BLaER1 (cell line): ENCODE measurements around the gene RAB3B.

ENCODE experiments used
- H3K27ac ChIP-seq: shearing (Covaris generic); formaldehyde crosslinking; 2 replicates; pipeline ENCODE4 v1.8.1; 2022
- H3K27me3 ChIP-seq: shearing (Covaris generic); formaldehyde crosslinking; 2 replicates; pipeline ENCODE4 v1.8.1; 2022
- H3K36me3 ChIP-seq: shearing (Covaris generic); formaldehyde crosslinking; 2 replicates; pipeline ENCODE4 v1.8.1; 2022
- H3K4me1 ChIP-seq: shearing (Covaris generic); formaldehyde crosslinking; 2 replicates; pipeline ENCODE4 v1.8.1; 2022
- H3K4me2 ChIP-seq: shearing (Covaris generic); formaldehyde crosslinking; 2 replicates; pipeline ENCODE4 v1.8.1; 2022
- H3K4me3 ChIP-seq: shearing (Covaris generic); formaldehyde crosslinking; 2 replicates; pipeline ENCODE4 v1.8.1; 2022
- H3K9ac ChIP-seq: shearing (Covaris generic); formaldehyde crosslinking; 2 replicates; pipeline ENCODE4 v1.8.1; 2022
- H3K9me3 ChIP-seq: shearing (Covaris generic); formaldehyde crosslinking; 2 replicates; pipeline ENCODE4 v1.8.1; 2022
- H4K20me1 ChIP-seq: shearing (Covaris generic); formaldehyde crosslinking; 2 replicates; pipeline ENCODE4 v1.8.1; 2022
- Cebpa-rat ChIP-seq: shearing (Covaris generic); IDR thresholded peaks from 2 replicates; pipeline ENCODE4 v1.8.1; 2022

The RAB3B gene

DNA sequence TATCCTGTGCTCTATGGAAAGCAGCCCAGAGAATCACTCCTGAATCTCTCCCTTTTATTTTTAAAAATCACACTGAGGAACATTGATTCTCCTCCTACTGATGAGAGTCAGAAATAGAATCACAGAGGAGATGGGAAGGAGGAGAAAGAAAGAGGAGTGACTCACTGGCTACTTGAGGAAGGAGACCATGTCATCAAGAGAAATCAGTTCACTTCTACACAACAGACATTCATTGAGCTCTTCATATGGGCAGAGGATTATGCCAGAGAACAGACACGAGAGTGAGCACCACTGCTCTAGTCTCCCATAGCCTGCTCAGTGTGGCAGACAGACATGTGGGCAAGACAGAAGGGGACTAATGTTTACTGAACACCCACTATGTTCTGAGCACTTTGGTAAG is 44.2 kb downstream of the RAB3B start:
- H3K4me2 ChIP-seq: no peak overlapping the region
- TF ChIP-seq Cebpa-rat: no peak
- H3K36me3 ChIP-seq: 0 out of 2 replicates have a peak, but pooled peaks cover 10% of the 10 kb centered on the region

GRCh38 chr1:51945591-51945990 is 44.9 kb downstream of the RAB3B start:
- no peak overlapping the region for H3K4me2 ChIP-seq
- H4K20me1 ChIP-seq: no peaks in the 10 kb centered on the region
- H3K36me3 ChIP-seq: 0 out of 2 replicates have a peak, but pooled peaks cover 10% of the 10 kb centered on the region
- TF ChIP-seq Cebpa-rat: no peak
- peaks cover 3% of the 10 kb centered on the region; the same call in 1 of the 2 replicates for H3K4me1 ChIP-seq
- no peak overlapping the region for H3K4me3 ChIP-seq
- H3K9me3 ChIP-seq: peaks cover 39% of the 10 kb centered on the region
- no peak overlapping the region for H3K27ac ChIP-seq
- H3K9ac ChIP-seq: no peak overlapping the region
- no peaks in the 10 kb centered on the region for H3K27me3 ChIP-seq

More for the DNA sequence above, 44.2 kb downstream of the RAB3B start:
- Histone ChIP-seq H3K27me3 (no peaks in the 10 kb centered on the region), H3K9me3 (peaks cover 34% of the 10 kb centered on the region), H3K4me1 (peaks cover 10% of the 10 kb centered on the region), H3K4me3 (no peak overlapping the region), H4K20me1 (no peaks in the 10 kb centered on the region), H3K27ac (no peak overlapping the region), H3K9ac (no peak overlapping the region)

- Histone ChIP-seq H3K9me3 (peaks cover 22% of the 10 kb centered on the region), H3K27me3 (no peaks in the 10 kb centered on the region), H3K36me3 (no peaks in the 10 kb centered on the region), H3K4me2 (no peak overlapping the region), H3K9ac (no peak overlapping the region), H3K4me1 (no peaks in the 10 kb centered on the region), H3K4me3 (no peak overlapping the region), H3K27ac (no peak overlapping the region), H4K20me1 (no peaks in the 10 kb centered on the region)
- no peak for TF ChIP-seq Cebpa-rat
These were observed 48.2 kb downstream of the RAB3B start for GRCh38 chr1:51942281-51942680.

DNA sequence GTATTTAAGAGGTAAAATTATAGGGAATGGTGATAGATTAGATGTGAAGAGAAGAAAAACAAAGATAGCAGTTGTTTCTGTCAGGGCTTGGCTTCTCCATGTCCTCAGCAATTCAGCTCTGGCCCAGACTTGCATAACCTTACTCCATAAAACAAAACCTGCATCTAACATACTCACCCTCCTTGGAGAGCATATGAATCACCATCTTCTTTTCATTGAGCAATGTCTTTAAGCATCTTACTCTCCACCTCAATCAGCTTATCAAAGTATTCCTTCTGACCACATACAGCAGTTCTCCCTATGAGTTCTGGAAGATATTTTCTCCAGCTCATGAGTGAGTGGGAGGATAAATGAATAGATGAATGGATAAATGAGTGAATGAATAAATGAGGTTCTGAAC is 49.0 kb downstream of the RAB3B start:
- H4K20me1 ChIP-seq: no peaks in the 10 kb centered on the region
- H3K36me3 ChIP-seq: no peaks in the 10 kb centered on the region
- no peaks in the 10 kb centered on the region for H3K27me3 ChIP-seq
- no peak overlapping the region for H3K4me3 ChIP-seq
- peaks cover 22% of the 10 kb centered on the region for H3K9me3 ChIP-seq
- no peak for TF ChIP-seq Cebpa-rat
- no peak overlapping the region for H3K9ac ChIP-seq
- no peak overlapping the region for H3K4me2 ChIP-seq
- H3K4me1 ChIP-seq: no peaks in the 10 kb centered on the region
- no peak overlapping the region for H3K27ac ChIP-seq

DNA sequence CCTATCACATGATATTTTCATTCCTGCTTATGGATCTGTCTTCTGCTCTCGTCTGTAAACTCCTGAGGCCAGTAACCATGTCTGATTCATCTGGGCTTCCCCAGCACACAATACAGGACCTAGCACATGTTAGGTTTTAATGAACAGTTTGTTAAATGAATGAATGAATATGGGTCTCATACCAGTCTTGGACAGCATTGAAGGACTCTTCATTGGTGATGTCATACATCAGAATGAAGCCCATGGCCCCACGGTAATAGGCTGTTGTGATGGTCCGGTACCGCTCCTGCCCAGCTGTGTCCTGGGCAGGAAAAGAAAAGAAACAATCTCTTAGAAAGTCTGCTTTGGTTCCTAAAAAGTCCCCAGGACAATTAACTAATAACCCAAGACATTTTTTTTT is 53.4 kb downstream of the RAB3B start:
- no peak overlapping the region for H3K4me2 ChIP-seq
- no peaks in the 10 kb centered on the region for H3K27me3 ChIP-seq
- H3K4me3 ChIP-seq: no peak overlapping the region
- no peak overlapping the region for H3K27ac ChIP-seq
- H3K9me3 ChIP-seq: peaks cover 18% of the 10 kb centered on the region
- no peak for TF ChIP-seq Cebpa-rat
- H3K9ac ChIP-seq: no peak overlapping the region
- no peaks in the 10 kb centered on the region for H4K20me1 ChIP-seq
- no peaks in the 10 kb centered on the region; the same call in 1 of the 2 replicates for H3K4me1 ChIP-seq
- H3K36me3 ChIP-seq: no peaks in the 10 kb centered on the region

- Histone ChIP-seq H3K36me3 (no peaks in the 10 kb centered on the region), H3K4me2 (no peak overlapping the region), H4K20me1 (no peaks in the 10 kb centered on the region), H3K9me3 (peaks cover 13% of the 10 kb centered on the region), H3K4me3 (no peak overlapping the region), H3K4me1 (no peaks in the 10 kb centered on the region; the same call in 1 of the 2 replicates), H3K9ac (no peak overlapping the region), H3K27me3 (no peaks in the 10 kb centered on the region), H3K27ac (no peak overlapping the region)
- no peak for TF ChIP-seq Cebpa-rat
These were observed 54.0 kb downstream of the RAB3B start for GRCh38 chr1:51936531-51936930.

GRCh38 chr1:51933344-51933743 is 57.2 kb downstream of the RAB3B start:
- Histone ChIP-seq H3K27ac (no peak overlapping the region), H3K4me3 (no peak overlapping the region), H3K36me3 (no peaks in the 10 kb centered on the region), H3K4me1 (no peaks in the 10 kb centered on the region; the same call in 1 of the 2 replicates), H3K9ac (no peak overlapping the region), H3K4me2 (no peak overlapping the region), H4K20me1 (no peaks in the 10 kb centered on the region), H3K27me3 (no peaks in the 10 kb centered on the region), H3K9me3 (no peaks in the 10 kb centered on the region)
- TF ChIP-seq Cebpa-rat: no peak

- Histone ChIP-seq H3K27me3 (no peaks in the 10 kb centered on the region), H3K9me3 (no peaks in the 10 kb centered on the region), H3K4me2 (no peak overlapping the region), H3K4me3 (no peak overlapping the region), H3K36me3 (no peaks in the 10 kb centered on the region), H3K4me1 (no peaks in the 10 kb centered on the region; the same call in 1 of the 2 replicates), H3K27ac (no peak overlapping the region), H3K9ac (no peak overlapping the region), H4K20me1 (no peaks in the 10 kb centered on the region)
- no peak for TF ChIP-seq Cebpa-rat
These were observed 60.2 kb downstream of the RAB3B start for GRCh38 chr1:51930329-51930728.

DNA sequence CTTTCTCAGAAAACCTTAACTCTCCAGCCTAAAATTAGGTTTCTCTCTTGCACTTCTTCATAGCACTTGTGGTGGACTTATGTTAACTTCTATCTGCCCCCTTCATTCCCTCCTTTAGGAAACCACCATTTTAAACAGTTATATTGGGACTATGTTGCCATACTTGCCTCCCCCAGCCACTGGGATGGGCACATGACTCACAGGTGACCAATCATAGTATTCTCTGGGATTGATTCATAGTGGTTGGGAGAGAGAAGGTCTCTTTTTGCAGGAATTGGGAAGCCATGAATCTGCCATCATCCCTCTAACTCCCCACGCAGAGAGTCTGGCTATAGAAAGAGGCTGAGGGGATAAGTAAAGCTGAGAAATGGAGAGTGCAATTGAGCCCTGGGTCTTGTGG is 61.6 kb downstream of the RAB3B start:
- no peak for TF ChIP-seq Cebpa-rat
- Histone ChIP-seq H3K4me1 (no peaks in the 10 kb centered on the region), H3K9me3 (no peaks in the 10 kb centered on the region), H3K4me3 (no peak overlapping the region), H3K27ac (no peak overlapping the region), H4K20me1 (no peaks in the 10 kb centered on the region), H3K27me3 (no peaks in the 10 kb centered on the region), H3K9ac (no peak overlapping the region), H3K4me2 (no peak overlapping the region), H3K36me3 (no peaks in the 10 kb centered on the region)

DNA sequence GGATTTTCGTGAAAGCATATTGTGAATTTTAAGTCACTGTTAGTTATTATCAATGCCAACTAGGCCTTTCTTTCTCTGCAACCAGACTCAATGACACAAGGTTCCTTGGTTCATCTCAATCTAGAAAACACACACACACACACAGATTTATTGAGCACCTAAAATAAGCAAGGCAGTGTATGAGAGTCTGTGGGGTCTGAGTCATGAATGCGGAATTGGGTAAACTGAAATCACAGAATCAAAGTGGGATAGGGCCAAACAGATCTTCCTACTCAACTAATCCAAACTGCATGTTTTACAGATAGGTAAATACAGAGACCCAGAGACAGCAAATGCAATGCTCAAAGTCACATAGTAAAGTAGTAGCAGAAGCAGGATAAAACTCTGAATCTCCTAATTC is 63.5 kb downstream of the RAB3B start:
- Histone ChIP-seq H3K9me3 (no peaks in the 10 kb centered on the region), H3K27me3 (no peaks in the 10 kb centered on the region), H3K9ac (no peak overlapping the region), H4K20me1 (no peaks in the 10 kb centered on the region), H3K4me3 (no peak overlapping the region), H3K4me1 (no peaks in the 10 kb centered on the region), H3K4me2 (no peak overlapping the region), H3K27ac (no peak overlapping the region), H3K36me3 (no peaks in the 10 kb centered on the region)
- TF ChIP-seq Cebpa-rat: no peak

DNA sequence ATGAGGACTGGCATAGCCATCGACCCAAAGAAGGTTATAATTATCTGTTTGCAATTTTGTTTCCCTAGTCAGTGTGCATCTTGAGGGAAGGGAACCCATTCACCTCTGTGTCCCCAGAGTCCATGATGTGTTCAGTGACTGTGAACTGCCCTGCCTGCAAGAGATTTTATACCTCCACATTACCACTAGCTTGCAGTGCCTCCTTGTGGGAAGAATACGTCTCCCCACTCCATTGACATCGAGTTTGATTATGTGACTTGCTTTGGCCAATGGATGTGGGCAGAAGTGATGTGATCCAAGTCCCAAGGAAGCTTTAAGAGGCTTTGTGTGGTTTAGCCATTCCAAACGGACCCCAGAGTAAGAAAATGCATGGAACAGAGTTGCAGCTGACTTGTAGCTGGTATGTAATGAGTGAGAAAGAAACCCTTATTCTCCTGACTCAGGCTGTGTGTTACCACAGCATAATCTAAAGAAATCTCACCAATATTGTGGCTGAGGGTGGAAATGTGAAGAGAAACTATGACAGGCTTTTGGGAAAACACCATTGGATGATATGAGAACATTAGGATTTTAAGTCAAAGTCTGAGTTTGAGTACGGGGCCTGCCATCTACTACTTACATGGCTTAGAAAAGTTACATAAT is 64.2 kb downstream of the RAB3B start:
- Histone ChIP-seq H3K27me3 (no peaks in the 10 kb centered on the region), H3K4me3 (no peak overlapping the region), H3K4me2 (no peak overlapping the region), H3K9ac (no peak overlapping the region), H4K20me1 (no peaks in the 10 kb centered on the region), H3K27ac (no peak overlapping the region), H3K36me3 (no peaks in the 10 kb centered on the region), H3K4me1 (no peaks in the 10 kb centered on the region), H3K9me3 (no peaks in the 10 kb centered on the region)
- TF ChIP-seq Cebpa-rat: no peak
